Right lobe of liver (tissue), 4 donors: ENCODE measurements around the gene SLC35C1.

ENCODE experiments used
- POLR2A ChIP-seq: fragments of 450-650 bp; IDR thresholded peaks from one replicate; pipeline ENCODE4 v1.6.1; 2017; ENCODE audit warnings: antibody characterized with exemption, mild to moderate bottlenecking
- TF ChIP-seq, protein P1 (sequence below), 4 donors: fragments of 200-600 bp in 3 of 4; fragments of 450-650 bp in 1 of 4; IDR thresholded peaks; one replicate each; pipeline versions ENCODE4 v1.5.1 to v1.8.0; 2016 to 2022; ENCODE audit warnings: antibody characterized with exemption in 4 of 4, mild to moderate bottlenecking in 2 of 4
- donor health status: DM: no; HTN: no; CAD: no.
- donor health status: DM: no; HTN: no; CAD: no.
- donor health status: DM: no; HTN: yes; CAD: no.

DNA sequence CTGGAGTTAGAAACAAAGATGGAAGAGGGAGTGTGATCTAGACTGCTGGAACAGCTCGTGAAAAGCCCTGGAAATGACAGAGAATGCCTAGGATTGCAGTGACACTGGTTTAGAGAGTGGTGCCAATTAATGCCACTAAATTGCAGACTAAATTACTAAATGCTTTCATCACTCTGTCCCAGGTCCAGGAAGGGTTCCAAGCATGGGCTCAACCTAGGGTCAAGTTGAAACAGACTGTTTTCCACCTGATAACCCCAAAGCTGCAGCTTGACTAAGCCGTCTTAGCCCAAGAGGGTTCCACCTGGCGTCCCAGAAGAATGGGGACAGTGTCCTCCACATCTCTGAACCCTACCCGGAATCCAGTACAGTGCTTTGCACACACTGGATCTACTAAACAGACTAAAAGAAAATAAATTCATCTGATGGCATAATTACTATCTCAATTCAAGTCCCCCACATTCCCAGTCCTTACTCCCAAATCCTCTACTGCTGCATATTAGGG lies 41.3 kb downstream of the SLC35C1 start:
- TF ChIP-seq, protein P1, sequence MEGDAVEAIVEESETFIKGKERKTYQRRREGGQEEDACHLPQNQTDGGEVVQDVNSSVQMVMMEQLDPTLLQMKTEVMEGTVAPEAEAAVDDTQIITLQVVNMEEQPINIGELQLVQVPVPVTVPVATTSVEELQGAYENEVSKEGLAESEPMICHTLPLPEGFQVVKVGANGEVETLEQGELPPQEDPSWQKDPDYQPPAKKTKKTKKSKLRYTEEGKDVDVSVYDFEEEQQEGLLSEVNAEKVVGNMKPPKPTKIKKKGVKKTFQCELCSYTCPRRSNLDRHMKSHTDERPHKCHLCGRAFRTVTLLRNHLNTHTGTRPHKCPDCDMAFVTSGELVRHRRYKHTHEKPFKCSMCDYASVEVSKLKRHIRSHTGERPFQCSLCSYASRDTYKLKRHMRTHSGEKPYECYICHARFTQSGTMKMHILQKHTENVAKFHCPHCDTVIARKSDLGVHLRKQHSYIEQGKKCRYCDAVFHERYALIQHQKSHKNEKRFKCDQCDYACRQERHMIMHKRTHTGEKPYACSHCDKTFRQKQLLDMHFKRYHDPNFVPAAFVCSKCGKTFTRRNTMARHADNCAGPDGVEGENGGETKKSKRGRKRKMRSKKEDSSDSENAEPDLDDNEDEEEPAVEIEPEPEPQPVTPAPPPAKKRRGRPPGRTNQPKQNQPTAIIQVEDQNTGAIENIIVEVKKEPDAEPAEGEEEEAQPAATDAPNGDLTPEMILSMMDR (IDR thresholded peaks at IDR 0.05): no peak
- TF ChIP-seq POLR2A: no peak
